NCI-H1092 treated with DMSO at 0.1 percent for 48 hours (cell line): Measurements from ENCODE around the gene RPLP1.
"Not testable (repeated sequence)": the region's sequence is repeated elsewhere in the genome, so short reads cannot be mapped to it uniquely, and the experiment has no call there.

Experiments used
- DNase-seq: peaks from one replicate; lab custom pipeline; 2025; lab: John Stamatoyannopoulos, UW

RPLP1 gene

DNA sequence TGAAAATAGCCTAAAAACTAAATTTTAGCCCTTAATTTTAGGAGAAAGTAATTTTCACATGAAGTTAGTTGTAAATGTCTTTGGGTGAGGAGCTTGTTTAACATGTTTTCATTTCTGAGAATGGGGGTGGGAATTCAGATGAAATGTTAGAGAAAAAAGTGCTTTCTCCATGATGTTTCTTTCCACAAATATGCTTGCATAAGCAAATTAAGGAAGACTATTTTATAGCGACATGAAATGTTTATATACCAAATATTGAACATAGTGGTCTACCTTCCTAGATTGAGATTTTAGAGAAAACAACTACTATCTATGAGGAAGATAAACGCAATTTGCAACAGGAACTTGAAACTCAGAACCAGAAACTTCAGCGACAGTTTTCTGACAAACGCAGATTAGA, 13.0 kb upstream of the RPLP1 start:
- DNase-seq: no peak

DNA sequence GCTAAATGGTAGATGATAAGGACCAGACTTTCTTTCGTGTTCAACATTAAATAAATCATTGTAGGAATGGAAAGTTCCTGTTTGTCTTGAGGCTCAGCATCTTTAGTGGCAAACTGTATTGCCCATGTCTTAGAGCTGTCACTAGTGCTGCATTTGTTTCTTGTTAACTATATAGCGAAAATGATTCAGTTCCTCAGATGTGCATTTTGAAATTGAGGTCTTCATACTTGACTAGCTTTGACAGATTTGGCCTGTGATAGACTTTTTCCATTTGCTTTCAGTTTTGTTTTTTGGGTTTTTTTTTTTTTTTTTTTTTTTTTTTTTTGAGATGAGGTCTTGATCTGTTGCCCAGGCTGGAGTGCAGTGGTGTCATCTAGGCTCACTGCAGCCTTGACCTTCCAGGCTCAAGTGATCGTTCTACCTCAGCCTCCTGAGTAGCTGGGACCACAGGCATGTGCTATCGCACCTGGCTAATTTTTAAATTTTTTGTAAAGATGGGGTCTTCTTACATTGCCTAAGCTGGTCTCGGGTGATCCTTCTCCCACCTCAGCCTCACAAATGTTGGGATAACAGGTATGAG, 9.5 kb upstream of the RPLP1 start:
- no peak for DNase-seq

GRCh38 chr15:69444686-69445085, 7.9 kb upstream of the RPLP1 start:
- no peak for DNase-seq

- DNase-seq: no peak
Measured at GRCh38 chr15:69446953-69447352, 5.7 kb upstream of the RPLP1 start.

DNA sequence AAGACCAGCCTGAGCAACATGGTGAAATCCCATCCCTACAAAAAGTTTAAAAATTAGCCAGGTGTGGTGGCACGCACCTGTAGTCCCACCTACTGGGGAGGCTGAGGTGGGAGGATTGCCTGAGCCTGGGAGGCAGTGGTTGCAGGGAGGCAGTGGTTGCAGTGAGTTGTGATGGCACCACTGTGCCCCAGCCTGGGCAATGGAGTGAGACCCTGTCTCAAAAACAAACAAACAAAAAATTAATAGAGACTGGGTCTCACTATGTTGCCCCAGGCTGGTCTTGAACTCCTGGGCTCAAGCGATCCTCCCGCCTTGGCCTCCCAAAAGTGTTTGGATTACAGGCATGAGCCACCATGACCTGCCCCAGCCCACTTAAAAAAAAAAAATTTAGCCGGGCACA, 2.4 kb upstream of the RPLP1 start:
- not testable (repeated sequence) for DNase-seq

- DNase-seq: no peak
Measured at GRCh38 chr15:69450968-69451695, 1.5 kb upstream of the RPLP1 start.

GRCh38 chr15:69451951-69452691, 497 bp upstream of the RPLP1 start:
- DNase-seq: no peak

- DNase-seq: no peak
Measured at GRCh38 chr15:69454953-69455352, 2.3 kb downstream of the RPLP1 start.

DNA sequence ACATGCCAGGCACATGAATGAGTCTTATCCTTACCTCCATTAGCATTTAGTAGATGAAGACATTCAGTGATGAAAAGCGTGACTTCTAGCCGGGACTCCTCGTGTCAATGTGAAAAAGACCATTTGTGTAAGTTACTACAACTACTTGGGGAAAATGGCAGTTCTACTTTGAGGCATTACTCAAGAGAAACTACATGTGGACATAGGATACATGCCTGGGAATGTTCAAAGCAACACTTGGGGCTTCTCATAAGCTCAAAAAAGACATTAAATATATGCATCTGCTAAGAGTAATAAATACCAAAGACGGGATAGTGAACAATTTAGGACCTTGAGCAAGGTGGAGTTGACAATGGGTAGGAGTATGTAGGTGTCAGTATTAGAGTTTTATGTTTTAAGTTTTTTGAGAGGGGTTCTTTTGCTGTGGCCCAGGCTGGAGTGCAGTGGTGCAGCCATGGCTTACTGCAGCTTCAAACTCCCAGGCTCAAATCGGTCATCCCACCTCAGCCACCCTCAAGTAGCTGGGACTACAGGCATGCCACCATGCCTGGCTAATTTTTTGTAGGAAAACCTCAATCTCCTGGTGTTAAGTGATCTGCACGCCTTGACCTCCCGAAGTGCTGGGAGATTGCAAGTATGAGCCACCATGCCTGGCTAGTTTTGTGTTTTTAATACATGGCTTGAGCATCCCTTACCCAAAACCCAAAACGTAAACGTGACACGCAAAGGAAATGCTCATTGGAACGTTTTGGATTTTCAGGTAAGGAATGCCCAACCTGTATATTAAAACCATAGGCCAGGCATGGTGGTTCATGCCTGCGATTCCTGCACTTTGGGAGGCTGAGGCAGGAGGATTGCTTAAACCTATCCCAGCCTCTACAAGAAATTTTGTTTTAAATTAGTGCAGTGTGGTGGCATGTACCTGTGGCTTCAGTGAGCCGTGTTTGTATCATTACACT, 3.9 kb downstream of the RPLP1 start:
- no peak for DNase-seq

DNA sequence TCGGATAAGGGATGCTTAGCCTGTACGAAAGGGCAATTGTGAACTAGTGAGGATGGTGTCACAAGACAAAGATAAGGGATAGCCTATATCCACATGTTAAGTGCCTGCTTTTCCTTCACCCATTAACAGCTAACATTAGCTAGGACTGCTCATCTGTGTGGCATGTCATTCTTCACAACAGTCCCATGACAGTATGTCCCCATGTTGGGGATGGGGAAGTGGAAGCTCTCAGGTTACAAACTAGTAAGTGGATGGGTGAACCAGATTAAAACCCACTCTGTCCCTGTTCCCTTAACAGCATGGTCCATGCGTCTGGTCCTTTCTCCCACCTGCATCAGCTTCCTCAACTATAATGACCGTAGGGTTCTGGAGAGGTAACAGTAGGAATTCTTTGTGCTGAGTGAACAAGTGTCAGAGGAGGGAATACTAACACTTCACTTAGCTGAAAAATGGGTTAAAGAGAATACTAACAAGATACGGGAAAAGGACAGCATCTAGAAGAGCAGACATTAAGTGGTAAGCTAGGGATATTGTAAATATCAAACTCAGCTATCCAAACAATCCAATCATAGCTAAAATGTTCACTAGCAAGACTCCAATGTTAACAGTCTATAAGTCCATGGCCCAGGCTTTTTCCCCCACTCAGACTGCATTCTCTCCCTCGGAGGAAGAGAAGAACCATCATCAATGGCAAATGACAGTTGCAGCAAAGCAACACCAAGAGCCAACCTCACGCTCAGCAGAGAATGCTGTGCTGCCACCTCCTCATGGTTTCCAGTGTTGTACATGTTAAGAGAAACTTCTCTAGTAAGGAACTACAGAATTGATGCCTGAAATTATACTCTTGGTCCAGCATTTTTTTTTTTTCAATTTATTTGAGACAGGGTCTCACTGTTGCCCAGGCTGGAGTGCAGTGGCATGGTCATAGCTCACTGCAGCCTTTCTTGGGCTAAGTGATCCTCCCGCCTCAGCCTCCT, 5.0 kb downstream of the RPLP1 start:
- no peak for DNase-seq

DNA sequence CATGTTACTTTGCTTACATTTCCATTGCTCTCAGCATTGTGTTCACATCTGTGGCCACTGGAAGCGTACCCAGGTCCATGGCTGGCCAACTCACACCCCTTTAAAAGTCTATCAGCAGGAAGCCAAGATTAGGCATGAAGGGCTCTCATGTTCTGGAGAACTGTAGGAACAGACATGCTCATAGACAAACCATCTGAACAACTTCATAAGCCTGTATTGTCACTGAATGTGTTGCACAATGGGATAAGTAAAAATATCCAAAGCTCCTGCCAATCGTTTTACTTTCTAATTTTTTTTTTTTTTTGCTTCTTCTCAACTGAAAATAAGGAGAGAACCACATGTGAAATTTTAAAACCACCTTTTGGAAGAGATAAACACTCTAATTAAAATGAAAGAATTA, 6.4 kb downstream of the RPLP1 start:
- no peak for DNase-seq

DNA sequence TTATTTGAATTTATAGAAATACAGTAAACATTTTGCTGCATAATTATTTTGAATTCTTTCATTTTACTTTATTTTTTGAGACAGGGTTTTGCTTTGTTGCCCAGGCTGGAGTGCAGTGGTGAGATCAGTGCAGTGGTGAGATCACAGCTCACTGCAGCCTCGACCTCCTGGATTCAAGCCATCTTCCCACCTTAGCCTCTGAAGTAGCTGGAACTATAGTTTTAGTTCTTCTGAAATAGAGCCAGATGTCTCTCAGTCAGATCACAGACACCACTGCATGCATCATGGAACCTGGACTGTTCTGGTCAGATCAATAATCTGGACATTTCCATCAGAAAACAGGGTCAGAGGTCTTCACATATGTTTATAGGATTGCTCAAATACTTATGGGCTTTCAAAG, 7.9 kb downstream of the RPLP1 start:
- no peak for DNase-seq

DNA sequence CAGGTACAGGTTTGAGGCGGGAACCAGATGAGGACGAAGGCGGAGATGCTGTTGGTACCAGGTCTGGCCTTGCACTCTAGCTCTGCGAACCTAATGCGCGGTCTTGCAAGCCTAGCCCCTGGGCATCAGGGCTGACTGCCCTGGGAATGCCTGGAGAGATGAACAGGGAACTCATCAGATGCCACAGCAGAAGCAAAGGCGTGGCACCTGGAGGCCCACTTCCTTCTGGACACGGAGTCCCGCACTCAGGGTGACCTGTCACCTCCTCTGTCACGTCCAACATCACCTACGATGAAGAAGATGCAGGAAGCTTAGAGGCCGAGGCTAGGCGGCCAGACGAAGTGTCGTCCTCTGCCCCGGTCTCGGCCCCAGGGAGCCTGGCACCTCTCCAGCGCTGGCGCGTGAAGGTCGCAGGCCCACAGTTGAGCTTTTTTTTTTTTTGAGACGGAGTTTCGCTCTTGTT, 9.4 kb downstream of the RPLP1 start:
- no peak for DNase-seq

GRCh38 chr15:69462493-69463181, 10.0 kb downstream of the RPLP1 start:
- peak; percentile 90 for DNase-seq

GRCh38 chr15:69463182-69463756, 10.7 kb downstream of the RPLP1 start:
- DNase-seq: no peak

DNA sequence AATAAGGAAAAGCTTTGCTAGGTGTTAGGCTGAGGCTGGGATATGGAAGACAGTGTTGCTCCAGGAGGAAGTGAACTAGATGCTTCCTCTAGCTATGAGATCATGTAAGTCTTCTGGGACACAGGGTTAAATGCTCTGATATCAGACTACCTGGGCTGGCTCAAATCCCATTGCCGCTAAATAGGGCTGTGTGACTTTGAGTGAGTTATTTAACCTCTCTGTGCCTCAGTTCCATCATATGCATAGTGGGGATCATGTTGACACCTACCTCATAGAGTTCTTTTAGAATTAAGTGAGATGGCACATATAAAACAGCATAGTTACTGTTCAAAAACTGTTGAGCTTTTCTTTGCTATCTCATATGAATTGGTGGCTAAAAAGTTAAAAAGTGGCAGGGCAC, 12.6 kb downstream of the RPLP1 start:
- DNase-seq: no peak

- no peak for DNase-seq
Measured at GRCh38 chr15:69466733-69467132, 14.1 kb downstream of the RPLP1 start.

GRCh38 chr15:69467636-69468035, 15.0 kb downstream of the RPLP1 start:
- DNase-seq: no peak

GRCh38 chr15:69468241-69469121, 15.9 kb downstream of the RPLP1 start:
- peak; percentile 89 for DNase-seq
